Esophagus muscularis mucosa (tissue), 4 donors: ENCODE measurements around the gene ZPBP. TPM values are rescaled to one million over a fixed set of nuclear protein-coding genes. Genes with fewer than 3 reads are reported as not detected.
"Not testable (repeated sequence)": the region's sequence is repeated elsewhere in the genome, so short reads cannot be mapped to it uniquely, and the experiment has no call there.

Experiments used
- DNase-seq: peaks from one replicate; pipeline ENCODE4 v3.0.0-alpha.2; 2017; ENCODE audit errors: extremely low spot score
- H3K27ac ChIP-seq, 4 donors: fragments of 200-600 bp; sonication (generic); replicated peaks in 1 of 4; 1 replicate in 3 of 4; 2 replicates in 1 of 4; pipeline ENCODE4 v1.5.1; 2016 to 2019; ENCODE audit warnings: mild to moderate bottlenecking in 1 of 4
- H3K27me3 ChIP-seq, 4 donors: fragments of 200-600 bp; sonication (generic); one replicate each; pipeline versions ENCODE4 v1.5.1 to v1.6.0; 2016 to 2019
- H3K36me3 ChIP-seq, 4 donors: fragments of 200-600 bp; sonication (generic); one replicate each; pipeline ENCODE4 v1.5.1; 2016 to 2019
- H3K4me1 ChIP-seq, 4 donors: fragments of 200-600 bp; sonication (generic); one replicate each; pipeline ENCODE4 v1.5.1; 2016 to 2019
- H3K4me3 ChIP-seq, 4 donors: fragments of 200-600 bp; sonication (generic); 1 replicate in 2 of 4; 2 replicates in 2 of 4; pipeline ENCODE4 v1.5.1; 2016 to 2019; ENCODE audit warnings: mild to moderate bottlenecking in 4 of 4, moderate library complexity in 1 of 4
- H3K9me3 ChIP-seq, 4 donors: fragments of 200-600 bp; sonication (generic); 1 replicate in 3 of 4; 2 replicates in 1 of 4; pipeline ENCODE4 v1.5.1; 2016 to 2019
- CTCF ChIP-seq, 3 experiments: fragments of 200-600 bp in 2 of 3; fragments of 450-650 bp in 1 of 3; sonication (generic) in 2 of 3; IDR thresholded peaks; one replicate each; pipeline ENCODE4 v1.5.1; 2017 to 2019; ENCODE audit warnings: antibody characterized with exemption in 3 of 3, mild to moderate bottlenecking in 2 of 3, moderate library complexity in 1 of 3
- EP300 ChIP-seq: sonication (generic); formaldehyde crosslinking; IDR thresholded peaks from one replicate; pipeline ENCODE4 v1.6.1; 2017; ENCODE audit warnings: antibody characterized with exemption
- POLR2A ChIP-seq: fragments of 450-650 bp; IDR thresholded peaks from one replicate; pipeline ENCODE4 v1.6.1; 2017; ENCODE audit warnings: antibody characterized with exemption, moderate library complexity, mild to moderate bottlenecking, low read depth
- POLR2AphosphoS5 ChIP-seq, 2 donors: sonication (generic); formaldehyde crosslinking; IDR thresholded peaks; one replicate each; pipeline ENCODE4 v1.6.1; 2017; ENCODE audit warnings: antibody characterized with exemption in 2 of 2
- WGBS: methylation state at CpG from one replicate; pipeline ENCODE4 v1.1.5; 2018; 5-methylcytosine and 5-hydroxymethylcytosine counted together
- intact Hi-C: fragments of 100-400 bp; cut with DNase I; formaldehyde crosslinking; loops from one replicate; pipeline ENCODE4 v1.15.1; 2023
- total RNA-seq, 4 donors: library from RNA; depleted of rRNA; stranded (reverse); fragments of >200 nt; gene quantifications; one replicate each; pipeline versions ENCODE4 v1.1.0 to v1.2.1, GENCODE V29; 2016

ZPBP gene
- total RNA-seq, 4 donors from 2014 or later = not detected

GRCh38 chr7:50062951-50063350, 30.1 kb downstream of the ZPBP start:
- 87% methylated on average over 2 of the region's 2 CpGs for WGBS
- peaks cover 1 to 4% (median 4%) of the 10 kb centered on the region in 4 donors for H3K4me1 ChIP-seq
- H3K27me3 ChIP-seq = no peaks in the 10 kb centered on the region
- DNase-seq = no peak
- H3K27ac ChIP-seq = no peak overlapping the region
- H3K9me3 ChIP-seq = no peaks in the 10 kb centered on the region
- H3K4me3 ChIP-seq = no peak overlapping the region
- TF ChIP-seq EP300 (no peak), POLR2AphosphoS5 (IDR thresholded peaks at IDR 0.05) (no peak), CTCF (IDR thresholded peaks at IDR 0.05) (no peak), POLR2A (no peak)
- intact Hi-C loops = no loop called here
- H3K36me3 ChIP-seq = no peaks in the 10 kb centered on the region

- intact Hi-C loops = no loop called here
- Histone ChIP-seq H3K9me3 (no peaks in the 10 kb centered on the region), H3K36me3 (no peaks in the 10 kb centered on the region), H3K4me3 (no peak overlapping the region), H3K4me1 (no peaks in the 10 kb centered on the region), H3K27ac (no peak overlapping the region), H3K27me3 (no peaks in the 10 kb centered on the region)
- no peak for TF ChIP-seq EP300
- TF ChIP-seq CTCF (IDR thresholded peaks at IDR 0.05) = no peak
- no peak for TF ChIP-seq POLR2A
- TF ChIP-seq POLR2AphosphoS5 (IDR thresholded peaks at IDR 0.05) = no peak
- no peak for DNase-seq
- WGBS = 77% methylated on average over 1 of the region's 1 CpG
These were observed 36.9 kb downstream of the ZPBP start for GRCh38 chr7:50056131-50056530.

GRCh38 chr7:50047716-50048115, 45.3 kb downstream of the ZPBP start:
- TF ChIP-seq CTCF (IDR thresholded peaks at IDR 0.05) = no peak
- TF ChIP-seq POLR2A = no peak
- no peak for TF ChIP-seq POLR2AphosphoS5 (IDR thresholded peaks at IDR 0.05)
- no peak for TF ChIP-seq EP300
- Histone ChIP-seq H3K4me1 (no peaks in the 10 kb centered on the region), H3K27me3 (no peaks in the 10 kb centered on the region), H3K4me3 (no peak overlapping the region), H3K27ac (no peak overlapping the region), H3K9me3 (peaks cover 0 to 3% (median 0%) of the 10 kb centered on the region in 4 donors), H3K36me3 (no peaks in the 10 kb centered on the region)
- 82% methylated on average over 5 of the region's 5 CpGs for WGBS
- intact Hi-C loops = no loop called here
- no peak for DNase-seq

- H3K36me3 ChIP-seq, intact Hi-C loops, H3K4me1 ChIP-seq, H3K4me3 ChIP-seq, H3K27me3 ChIP-seq, H3K27ac ChIP-seq, H3K9me3 ChIP-seq, DNase-seq: not testable (repeated sequence)
- 91% methylated on average over 4 of the region's 6 CpGs for WGBS
These were observed 51.9 kb downstream of the ZPBP start for GRCh38 chr7:50041165-50041564.

- no peak for DNase-seq
- Histone ChIP-seq H3K4me1 (no peaks in the 10 kb centered on the region), H3K9me3 (no peaks in the 10 kb centered on the region), H3K27me3 (peaks cover 0 to 13% (median 0%) of the 10 kb centered on the region in 4 donors), H3K36me3 (no peaks in the 10 kb centered on the region), H3K4me3 (no peak overlapping the region), H3K27ac (no peak overlapping the region)
- intact Hi-C loops = no loop called here
- 19% methylated on average over 2 of the region's 2 CpGs for WGBS
- TF ChIP-seq EP300 (no peak), CTCF (IDR thresholded peaks at IDR 0.05) (no peak), POLR2AphosphoS5 (IDR thresholded peaks at IDR 0.05) (no peak), POLR2A (no peak)
These were observed 56.0 kb downstream of the ZPBP start for GRCh38 chr7:50037086-50037485.
